RWPE2 (cell line): ENCODE results near the gene SEMA5A.

Source experiments
- ATAC-seq: fragments of 200-7000 bp; cut with Tn5 transposase; 3 replicates; pipeline ENCODE4 v1.9.1; 2021; ENCODE audit warnings: low read depth
- DNase-seq: peaks from one replicate; pipeline ENCODE4 v3.0.0-alpha.2; 2020; ENCODE audit warnings: low spot score
- H3K27ac ChIP-seq: fragments of 450-650 bp; 2 replicates; pipeline ENCODE4 v1.5.1; 2017; ENCODE audit warnings: mild to moderate bottlenecking; ENCODE audit not compliant: poor library complexity, severe bottlenecking
- H3K27me3 ChIP-seq: fragments of 250-450 bp; sonication (Bioruptor Pico); 2 replicates; pipeline ENCODE4 v1.5.1; 2021; ENCODE audit warnings: mild to moderate bottlenecking, moderate library complexity; ENCODE audit not compliant: insufficient read depth, poor library complexity, severe bottlenecking
- H3K36me3 ChIP-seq: fragments of 250-450 bp; sonication (Bioruptor Pico); 2 replicates; pipeline ENCODE4 v1.5.1; 2020; ENCODE audit warnings: low read depth, mild to moderate bottlenecking, moderate library complexity
- H3K4me1 ChIP-seq: fragments of 250-450 bp; sonication (Bioruptor Pico); 2 replicates; pipeline ENCODE4 v1.5.1; 2021; ENCODE audit warnings: mild to moderate bottlenecking, moderate library complexity; ENCODE audit not compliant: insufficient read depth, poor library complexity, severe bottlenecking
- H3K4me3 ChIP-seq: fragments of 250-450 bp; sonication (Bioruptor Pico); 2 replicates; pipeline ENCODE4 v1.5.1; 2021; ENCODE audit warnings: mild to moderate bottlenecking, moderate library complexity; ENCODE audit not compliant: severe bottlenecking
- H3K9me3 ChIP-seq: fragments of 250-450 bp; sonication (Bioruptor Pico); 2 replicates; pipeline ENCODE4 v1.5.1; 2021; ENCODE audit warnings: mild to moderate bottlenecking, moderate library complexity; ENCODE audit not compliant: severe bottlenecking
- TF ChIP-seq, protein P1 (sequence below): fragments of 450-650 bp; IDR thresholded peaks from one replicate; pipeline ENCODE4 v1.5.1; 2017; ENCODE audit warnings: mild to moderate bottlenecking, moderate library complexity; ENCODE audit not compliant: poor library complexity, severe bottlenecking

SEMA5A gene

DNA sequence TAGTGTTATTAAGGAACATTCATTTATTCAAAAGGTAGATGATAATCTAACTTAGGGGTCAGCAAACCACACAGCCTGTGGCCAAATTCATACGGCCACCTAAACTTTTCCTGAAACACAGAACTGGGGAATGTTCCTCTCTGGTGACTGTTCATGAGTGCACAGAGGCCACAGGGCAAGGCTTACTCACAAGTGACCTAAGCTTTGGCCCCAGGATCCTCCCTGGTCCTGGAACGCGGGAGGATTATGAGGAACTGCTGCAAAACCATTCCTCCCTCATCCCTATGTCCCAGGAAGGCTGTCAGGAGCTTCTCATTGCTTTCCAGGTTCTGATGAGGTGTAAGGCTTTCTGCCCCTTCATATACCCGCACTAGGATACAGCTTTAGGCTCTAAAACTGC, 397.6 kb downstream of the SEMA5A start:
- peaks cover 23% of the 10 kb centered on the region for H3K4me1 ChIP-seq
- TF ChIP-seq, protein P1, sequence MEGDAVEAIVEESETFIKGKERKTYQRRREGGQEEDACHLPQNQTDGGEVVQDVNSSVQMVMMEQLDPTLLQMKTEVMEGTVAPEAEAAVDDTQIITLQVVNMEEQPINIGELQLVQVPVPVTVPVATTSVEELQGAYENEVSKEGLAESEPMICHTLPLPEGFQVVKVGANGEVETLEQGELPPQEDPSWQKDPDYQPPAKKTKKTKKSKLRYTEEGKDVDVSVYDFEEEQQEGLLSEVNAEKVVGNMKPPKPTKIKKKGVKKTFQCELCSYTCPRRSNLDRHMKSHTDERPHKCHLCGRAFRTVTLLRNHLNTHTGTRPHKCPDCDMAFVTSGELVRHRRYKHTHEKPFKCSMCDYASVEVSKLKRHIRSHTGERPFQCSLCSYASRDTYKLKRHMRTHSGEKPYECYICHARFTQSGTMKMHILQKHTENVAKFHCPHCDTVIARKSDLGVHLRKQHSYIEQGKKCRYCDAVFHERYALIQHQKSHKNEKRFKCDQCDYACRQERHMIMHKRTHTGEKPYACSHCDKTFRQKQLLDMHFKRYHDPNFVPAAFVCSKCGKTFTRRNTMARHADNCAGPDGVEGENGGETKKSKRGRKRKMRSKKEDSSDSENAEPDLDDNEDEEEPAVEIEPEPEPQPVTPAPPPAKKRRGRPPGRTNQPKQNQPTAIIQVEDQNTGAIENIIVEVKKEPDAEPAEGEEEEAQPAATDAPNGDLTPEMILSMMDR, result no peak
- no peaks in the 10 kb centered on the region for H3K36me3 ChIP-seq
- peak overlapping the region; percentile 85 for H3K27ac ChIP-seq
- H3K4me3 ChIP-seq, result no peak overlapping the region
- DNase-seq, result no peak
- no peak for ATAC-seq
- no peaks in the 10 kb centered on the region for H3K27me3 ChIP-seq
- no peaks in the 10 kb centered on the region for H3K9me3 ChIP-seq

DNA sequence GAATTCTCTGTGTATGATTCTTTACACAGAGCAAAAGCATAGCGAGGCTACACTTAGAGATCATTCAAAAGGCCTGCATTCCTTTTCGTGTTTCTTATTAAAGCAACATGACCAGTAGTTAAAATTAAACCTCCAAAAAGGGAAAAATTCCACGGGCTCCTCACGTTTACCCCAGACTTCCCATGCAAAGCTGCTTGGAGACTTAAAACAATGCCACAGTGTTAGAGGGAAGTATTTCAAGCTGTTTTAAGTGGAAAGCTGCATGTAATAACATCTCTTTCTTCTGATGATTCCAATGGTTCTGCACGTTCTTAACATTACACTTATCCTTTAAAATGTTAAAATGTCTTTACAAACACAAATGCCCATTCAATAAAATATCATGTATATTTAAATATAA, 405.2 kb downstream of the SEMA5A start:
- no peak overlapping the region for H3K27ac ChIP-seq
- ATAC-seq, result no peak
- TF ChIP-seq, protein P1, result no peak
- no peak for DNase-seq
- no peak overlapping the region for H3K4me3 ChIP-seq
- H3K4me1 ChIP-seq, result no peaks in the 10 kb centered on the region
- H3K9me3 ChIP-seq, result no peaks in the 10 kb centered on the region
- no peaks in the 10 kb centered on the region for H3K36me3 ChIP-seq
- H3K27me3 ChIP-seq, result no peaks in the 10 kb centered on the region

DNA sequence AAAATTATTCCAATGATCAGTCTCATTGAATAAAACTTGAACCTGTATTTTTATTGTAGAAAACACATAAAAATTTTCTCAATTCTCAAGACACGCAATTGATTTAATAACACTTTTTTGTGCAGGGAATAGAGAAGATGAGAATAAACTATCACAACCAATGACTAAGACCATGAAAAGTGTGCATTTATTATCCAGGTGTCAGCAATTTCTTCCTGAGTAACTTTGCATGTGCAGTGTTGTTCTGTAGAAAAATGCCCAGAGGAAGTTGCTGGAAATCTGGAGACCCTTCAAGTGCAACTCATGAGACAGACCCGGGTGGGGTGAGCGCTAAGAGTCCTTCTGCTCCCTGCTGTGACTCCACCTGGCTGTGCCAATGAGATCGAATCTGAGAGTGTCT, 405.7 kb downstream of the SEMA5A start:
- ATAC-seq, result no peak
- H3K36me3 ChIP-seq, result no peaks in the 10 kb centered on the region
- DNase-seq, result no peak
- no peak overlapping the region for H3K27ac ChIP-seq
- TF ChIP-seq, protein P1, result no peak
- H3K27me3 ChIP-seq, result no peaks in the 10 kb centered on the region
- no peaks in the 10 kb centered on the region for H3K4me1 ChIP-seq
- no peaks in the 10 kb centered on the region for H3K9me3 ChIP-seq
- H3K4me3 ChIP-seq, result no peak overlapping the region

DNA sequence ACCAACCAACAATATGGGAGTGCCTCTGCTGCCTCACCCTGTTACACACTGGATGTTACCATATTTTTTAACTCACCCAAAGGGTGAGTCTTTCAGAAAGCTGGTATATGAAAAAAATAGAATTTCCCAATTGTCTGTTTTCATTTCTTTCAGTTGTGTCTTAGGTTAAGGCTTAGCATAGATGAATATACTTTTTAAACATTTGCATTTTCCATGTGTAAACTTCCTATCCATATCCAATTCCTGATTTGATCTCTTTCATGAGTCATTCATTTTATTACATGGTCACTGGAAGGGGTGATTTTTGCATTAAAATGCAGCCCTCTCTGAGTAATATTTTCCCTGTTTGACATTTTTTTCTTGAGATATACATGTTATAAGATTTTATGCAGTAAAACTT, 406.5 kb downstream of the SEMA5A start:
- Histone ChIP-seq H3K27me3 (no peaks in the 10 kb centered on the region), H3K4me3 (no peak overlapping the region), H3K36me3 (no peaks in the 10 kb centered on the region), H3K4me1 (no peaks in the 10 kb centered on the region), H3K27ac (no peak overlapping the region), H3K9me3 (no peaks in the 10 kb centered on the region)
- ATAC-seq (no peak), DNase-seq (no peak)
- TF ChIP-seq, protein P1, result no peak

DNA sequence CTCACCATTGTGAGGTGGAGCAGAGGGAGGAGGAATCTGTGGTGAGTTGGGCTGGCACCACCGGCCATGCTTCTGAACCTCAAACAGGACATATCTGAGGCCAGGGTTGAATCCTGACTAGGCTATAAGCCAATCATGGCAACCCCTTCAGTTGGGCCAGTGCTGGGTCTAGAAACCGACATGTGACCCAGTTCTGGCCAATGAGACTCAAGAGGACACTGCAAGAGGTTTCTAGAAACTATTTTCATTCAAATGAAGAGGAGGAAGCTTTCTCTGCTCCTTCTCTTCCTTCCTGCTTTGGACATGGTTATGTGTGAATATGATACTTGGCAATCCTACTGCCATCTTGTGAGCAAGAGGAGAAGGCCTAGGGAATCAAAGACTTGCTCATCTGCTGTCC, 417.7 kb downstream of the SEMA5A start:
- H3K27ac ChIP-seq, result no peak overlapping the region
- no peak overlapping the region for H3K4me3 ChIP-seq
- no peaks in the 10 kb centered on the region for H3K4me1 ChIP-seq
- TF ChIP-seq, protein P1, result no peak
- no peaks in the 10 kb centered on the region for H3K27me3 ChIP-seq
- no peak for ATAC-seq
- no peak for DNase-seq
- H3K9me3 ChIP-seq, result no peaks in the 10 kb centered on the region
- no peaks in the 10 kb centered on the region for H3K36me3 ChIP-seq
